Measurements from ENCODE around the gene CSK. TPM values are rescaled to one million over a fixed set of nuclear protein-coding genes. Genes with fewer than 3 reads are reported as not detected.
A peak's percentile ranks its signal among the peaks of the same experiment; 100 is the strongest.

Gene CSK
- total RNA-seq (2014; rRNA removed; shearing (Covaris generic)), result 27.5 and 29.9 TPM in 2 replicates
- polyA plus RNA-seq (2016; fragmentation: Nextera tagmentation; extraction: Ambion mirVana), result 13.6 and 16.5 TPM in 2 replicates
- long read RNA-seq, partial matches to known transcripts, result 1 of 2 reads
- long read RNA-seq, other reads (novel, unspliced or antisense), result 0 of 2 reads

GRCh38 chr15:74781431-74782258 lies at the start of gene CSK:
Gene CSK, plus strand, starts transcription at chr15:74782080. Its CDS starts 16,218 bp downstream, at chr15:74798298.
- Histone ChIP-seq H2AFZ (peak within 1 kb of the TSS; percentile 97), H3K36me3 (ENCODE audit: insufficient read depth) (no peaks in the 10 kb centered on the region), H3K4me1 (ENCODE audit: insufficient read depth) (peaks cover 15% of the 10 kb centered on the region), H3K27me3 (ENCODE audit: insufficient read depth) (peaks cover 19% of the 10 kb centered on the region), H3K4me2 (peak within 1 kb of the TSS; percentile 99), H3F3A (replicated peaks; ENCODE audit: low read depth) (no peaks in the 10 kb centered on the region), H3K27ac (ENCODE audit: low read depth) (no peak within 1 kb of the TSS), H4K20me1 (replicated peaks; ENCODE audit: insufficient read depth) (peaks cover 15% of the 10 kb centered on the region; the same call in 1 of the 2 replicates), H3K79me2 (replicated peaks; ENCODE audit: insufficient read depth) (peaks cover 5% of the 10 kb centered on the region), H3K9me2 (ENCODE audit: insufficient read depth) (no peaks in the 10 kb centered on the region), H3K4me3 (peak within 1 kb of the TSS; percentile 79)
- no peaks in the 10 kb centered on the region for H3K9me3 Mint-ChIP-seq
- peak in 1 of 2 experiments; percentile 39; a peak in 2 of 4 replicates for TF ChIP-seq CTCF (conservative IDR thresholded peaks at IDR 0.05; ENCODE audit: low read depth in 2 of 2)
- TF ChIP-seq POLR2AphosphoS5 (IDR thresholded peaks at IDR 0.05; ENCODE audit: low read depth), result peak; percentile 36; the same call in 1 of the 2 replicates
- no peak for TF ChIP-seq CREB1 (CRISPR knock-in tag; IDR thresholded peaks at IDR 0.05; ENCODE audit: low read depth)
- H3K27ac Mint-ChIP-seq, result no peak within 1 kb of the TSS
- peaks cover 26% of the 10 kb centered on the region for H3K27me3 Mint-ChIP-seq (ENCODE audit: insufficient read depth, low read depth, poor library complexity)
- H3K4me3 Mint-ChIP-seq, result peak within 1 kb of the TSS; percentile 82
- peak; percentile 16 for ATAC-seq
- H3K4me1 Mint-ChIP-seq, result peaks cover 41% of the 10 kb centered on the region
- DNase-seq (ENCODE audit: low spot score), result peak; percentile 67
- H3K36me3 Mint-ChIP-seq (ENCODE audit: low read depth), result no peaks in the 10 kb centered on the region

- Mint-ChIP-seq H3K4me3 (no peak overlapping the region), H3K27me3 (ENCODE audit: insufficient read depth, low read depth, poor library complexity) (peaks cover 22% of the 10 kb centered on the region), H3K36me3 (ENCODE audit: low read depth) (no peaks in the 10 kb centered on the region; the same call in 2 of the 3 replicates), H3K27ac (no peak overlapping the region), H3K4me1 (no peaks in the 10 kb centered on the region), H3K9me3 (peaks cover 3% of the 10 kb centered on the region; the same call in 1 of the 3 replicates)
- no peak for DNase-seq (ENCODE audit: low spot score)
- ATAC-seq, result no peak
- H3K27ac ChIP-seq (ENCODE audit: low read depth), result no peak overlapping the region
- H3K79me2 ChIP-seq (replicated peaks; ENCODE audit: insufficient read depth), result no peaks in the 10 kb centered on the region
- no peak overlapping the region for H2AFZ ChIP-seq
- H3K36me3 ChIP-seq (ENCODE audit: insufficient read depth), result no peaks in the 10 kb centered on the region
- no peak overlapping the region for H3K4me2 ChIP-seq
- H3K4me1 ChIP-seq (ENCODE audit: insufficient read depth), result no peaks in the 10 kb centered on the region
- H3K9me2 ChIP-seq (ENCODE audit: insufficient read depth), result no peaks in the 10 kb centered on the region; the same call in 1 of the 2 replicates
- no peak overlapping the region for H3K4me3 ChIP-seq
- H3F3A ChIP-seq (replicated peaks; ENCODE audit: low read depth), result no peaks in the 10 kb centered on the region
- H4K20me1 ChIP-seq (replicated peaks; ENCODE audit: insufficient read depth), result no peaks in the 10 kb centered on the region
- peaks cover 3% of the 10 kb centered on the region for H3K27me3 ChIP-seq (ENCODE audit: insufficient read depth)
- TF ChIP-seq REST (IDR thresholded peaks at IDR 0.05; ENCODE audit: unreplicated experiment) (no peak), ZNF462 (CRISPR knock-in tag; IDR thresholded peaks at IDR 0.05) (no peak)
These were observed 49.0 kb upstream of the CSK start for GRCh38 chr15:74732846-74733245.

All from GM23338 (cell line).